Measurements from ENCODE around the gene TRIB2.

GRCh38 chr2:12717191-12718014, 667 bp downstream of the TRIB2 start:
- peak; percentile 27 to 65 (median 42) for TF ChIP-seq CTCF (IDR thresholded peaks at IDR 0.05)
- no peak for TF ChIP-seq POLR2A (IDR thresholded peaks at IDR 0.05)

Data from uterus (tissue), 2 donors.